Measurements from ENCODE around the gene JPT2.
"Not testable (repeated sequence)": the region's sequence is repeated elsewhere in the genome, so short reads cannot be mapped to it uniquely, and the experiment has no call there.

JPT2 gene

DNA sequence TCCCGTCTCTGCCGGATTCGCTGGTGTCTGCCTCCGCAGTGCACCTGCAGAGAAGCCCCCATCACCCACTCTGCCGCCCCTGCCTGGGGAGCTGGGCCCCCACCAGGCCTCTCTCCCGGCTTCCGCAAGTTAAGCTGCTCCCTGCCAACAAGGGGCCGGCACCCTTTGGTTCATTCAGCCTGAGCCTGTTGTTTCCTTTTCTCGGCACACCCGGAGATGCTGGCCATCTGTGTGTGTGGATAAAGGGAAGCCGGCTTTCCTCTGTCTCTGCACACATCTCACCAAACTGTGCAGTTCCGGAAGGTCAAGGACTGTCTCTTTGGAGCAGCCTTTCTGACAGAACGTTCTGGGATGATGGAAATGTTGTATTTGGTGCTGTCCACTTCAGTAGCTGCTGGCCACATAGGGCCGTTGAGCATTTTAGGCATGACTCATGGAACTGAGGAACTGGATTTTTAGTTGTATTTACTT is 34.7 kb downstream of the JPT2 start:
- no peaks in the 10 kb centered on the region for H3K36me3 ChIP-seq (replicated peaks)
- in situ Hi-C loops (cut with HindIII; ENCODE audit: low pct_ligation_motif_present, low sequenced_read_pairs), result no loop called here
- TF ChIP-seq, protein P1, sequence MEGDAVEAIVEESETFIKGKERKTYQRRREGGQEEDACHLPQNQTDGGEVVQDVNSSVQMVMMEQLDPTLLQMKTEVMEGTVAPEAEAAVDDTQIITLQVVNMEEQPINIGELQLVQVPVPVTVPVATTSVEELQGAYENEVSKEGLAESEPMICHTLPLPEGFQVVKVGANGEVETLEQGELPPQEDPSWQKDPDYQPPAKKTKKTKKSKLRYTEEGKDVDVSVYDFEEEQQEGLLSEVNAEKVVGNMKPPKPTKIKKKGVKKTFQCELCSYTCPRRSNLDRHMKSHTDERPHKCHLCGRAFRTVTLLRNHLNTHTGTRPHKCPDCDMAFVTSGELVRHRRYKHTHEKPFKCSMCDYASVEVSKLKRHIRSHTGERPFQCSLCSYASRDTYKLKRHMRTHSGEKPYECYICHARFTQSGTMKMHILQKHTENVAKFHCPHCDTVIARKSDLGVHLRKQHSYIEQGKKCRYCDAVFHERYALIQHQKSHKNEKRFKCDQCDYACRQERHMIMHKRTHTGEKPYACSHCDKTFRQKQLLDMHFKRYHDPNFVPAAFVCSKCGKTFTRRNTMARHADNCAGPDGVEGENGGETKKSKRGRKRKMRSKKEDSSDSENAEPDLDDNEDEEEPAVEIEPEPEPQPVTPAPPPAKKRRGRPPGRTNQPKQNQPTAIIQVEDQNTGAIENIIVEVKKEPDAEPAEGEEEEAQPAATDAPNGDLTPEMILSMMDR (IDR thresholded peaks at IDR 0.05; ENCODE audit: low read depth, low read length, missing control alignments), result no peak
- peak; percentile 32 for DNase-seq
- H3K27me3 ChIP-seq (replicated peaks), result no peaks in the 10 kb centered on the region
- H3K4me3 ChIP-seq (ENCODE audit: low read depth, low read length), result no peak overlapping the region
- no peak overlapping the region for H3K27ac ChIP-seq

GRCh38 chr16:1713331-1713730 is 35.3 kb downstream of the JPT2 start:
- Histone ChIP-seq H3K27ac (no peak overlapping the region), H3K4me3 (ENCODE audit: low read depth, low read length) (no peak overlapping the region), H3K36me3 (replicated peaks) (no peaks in the 10 kb centered on the region), H3K27me3 (replicated peaks) (no peaks in the 10 kb centered on the region)
- DNase-seq, result no peak
- TF ChIP-seq, protein P1 (IDR thresholded peaks at IDR 0.05; ENCODE audit: low read depth, low read length, missing control alignments), result no peak
- in situ Hi-C loops (cut with HindIII; ENCODE audit: low pct_ligation_motif_present, low sequenced_read_pairs), result no loop called here

GRCh38 chr16:1713933-1714332 is 35.9 kb downstream of the JPT2 start:
- TF ChIP-seq, protein P1 (IDR thresholded peaks at IDR 0.05; ENCODE audit: low read depth, low read length, missing control alignments), result no peak

DNA sequence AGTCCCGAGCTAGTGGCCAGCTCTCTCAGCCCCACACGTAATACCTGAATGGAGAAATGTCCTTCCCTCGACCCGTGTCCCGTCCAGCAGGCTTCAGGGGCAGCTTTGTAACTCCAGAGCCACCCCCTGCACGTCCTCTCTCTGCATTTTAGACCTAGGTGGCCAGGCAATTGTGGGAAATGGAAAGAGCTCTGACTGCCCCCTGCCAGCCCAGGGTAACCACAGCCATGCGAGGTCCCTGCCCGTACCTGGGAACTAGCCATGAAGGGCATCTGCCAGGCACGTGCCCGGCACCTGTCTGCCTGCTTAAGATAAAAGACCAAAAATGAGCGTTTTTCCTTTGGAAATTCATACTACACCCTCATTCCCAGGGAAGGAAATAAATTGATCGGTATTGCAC is 37.1 kb downstream of the JPT2 start:
- TF ChIP-seq, protein P1 (IDR thresholded peaks at IDR 0.05; ENCODE audit: low read depth, low read length, missing control alignments), result no peak
- Histone ChIP-seq H3K4me3 (ENCODE audit: low read depth, low read length) (no peak overlapping the region), H3K27ac (no peak overlapping the region), H3K27me3 (replicated peaks) (no peaks in the 10 kb centered on the region), H3K36me3 (replicated peaks) (no peaks in the 10 kb centered on the region)
- in situ Hi-C loops (cut with HindIII; ENCODE audit: low pct_ligation_motif_present, low sequenced_read_pairs), result no loop called here
- no peak for DNase-seq

More at GRCh38 chr16:1713933-1714332, 35.9 kb downstream of the JPT2 start:
- DNase-seq, result no peak
- H3K4me3 ChIP-seq (ENCODE audit: low read depth, low read length), result no peak overlapping the region
- H3K27ac ChIP-seq, result no peak overlapping the region
- in situ Hi-C loops (cut with HindIII; ENCODE audit: low pct_ligation_motif_present, low sequenced_read_pairs), result no loop called here
- no peaks in the 10 kb centered on the region for H3K27me3 ChIP-seq (replicated peaks)
- no peaks in the 10 kb centered on the region for H3K36me3 ChIP-seq (replicated peaks)

DNA sequence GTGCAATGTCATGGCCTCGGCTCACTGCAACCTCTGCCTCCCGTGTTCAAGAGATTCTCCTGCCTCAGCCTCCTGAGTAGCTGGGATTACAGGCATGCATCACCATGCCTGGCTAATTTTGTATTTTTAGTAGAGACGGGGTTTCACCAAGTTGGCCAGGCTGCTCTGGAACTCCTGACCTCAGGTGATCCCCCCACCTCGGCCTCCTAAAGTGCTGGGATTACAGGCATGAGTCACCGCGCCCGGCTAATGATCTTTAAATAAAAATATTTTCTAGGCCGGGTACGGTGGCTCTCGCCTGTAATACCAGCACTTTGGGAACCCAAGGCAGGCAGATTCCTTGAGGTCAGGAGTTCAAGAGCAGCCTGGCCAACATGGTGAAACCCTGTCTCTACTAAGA is 40.2 kb downstream of the JPT2 start:
- DNase-seq; H3K27ac ChIP-seq; H3K4me3 ChIP-seq (ENCODE audit: low read depth, low read length); in situ Hi-C loops (cut with HindIII; ENCODE audit: low pct_ligation_motif_present, low sequenced_read_pairs); H3K27me3 ChIP-seq (replicated peaks); H3K36me3 ChIP-seq (replicated peaks): not testable (repeated sequence)

GRCh38 chr16:1719559-1720229 is 41.6 kb downstream of the JPT2 start:
- H3K4me3 ChIP-seq (ENCODE audit: low read depth, low read length); H3K36me3 ChIP-seq (replicated peaks); H3K27ac ChIP-seq; H3K27me3 ChIP-seq (replicated peaks); in situ Hi-C loops (cut with HindIII; ENCODE audit: low pct_ligation_motif_present, low sequenced_read_pairs); DNase-seq: not testable (repeated sequence)

DNA sequence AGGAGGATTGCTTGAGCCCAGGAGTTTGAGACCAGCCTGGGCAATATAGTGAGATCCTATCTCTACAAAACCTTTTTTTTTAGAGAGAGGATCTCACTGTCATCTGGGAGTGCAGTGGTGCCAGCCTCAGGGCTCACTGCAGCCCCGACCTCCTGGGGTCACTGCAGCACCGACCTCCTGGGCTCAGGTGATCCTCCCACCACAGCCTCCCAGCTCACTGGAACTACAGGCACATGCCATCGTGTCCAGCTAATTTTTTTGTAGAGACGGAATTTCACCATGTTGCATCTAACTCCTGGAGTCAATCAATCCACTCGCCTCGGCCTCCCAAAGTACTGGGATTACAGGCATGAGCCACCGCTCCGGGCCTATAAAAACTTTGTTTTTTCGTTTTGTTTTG is 43.3 kb downstream of the JPT2 start:
- Histone ChIP-seq H3K27ac (peak overlapping the region; percentile 55), H3K36me3 (replicated peaks) (peaks cover 10% of the 10 kb centered on the region), H3K27me3 (replicated peaks) (no peaks in the 10 kb centered on the region), H3K4me3 (ENCODE audit: low read depth, low read length) (no peak overlapping the region)
- TF ChIP-seq, protein P1 (IDR thresholded peaks at IDR 0.05; ENCODE audit: low read depth, low read length, missing control alignments), result no peak
- in situ Hi-C loops (cut with HindIII; ENCODE audit: low pct_ligation_motif_present, low sequenced_read_pairs), result no loop called here
- DNase-seq, result no peak
